ENCODE results near the gene NCBP3. TPM values are rescaled to one million over a fixed set of nuclear protein-coding genes. Genes with fewer than 3 reads are reported as not detected.

NCBP3 gene
- total RNA-seq, 1 experiment from 2014 or later, result 28.1 TPM

DNA sequence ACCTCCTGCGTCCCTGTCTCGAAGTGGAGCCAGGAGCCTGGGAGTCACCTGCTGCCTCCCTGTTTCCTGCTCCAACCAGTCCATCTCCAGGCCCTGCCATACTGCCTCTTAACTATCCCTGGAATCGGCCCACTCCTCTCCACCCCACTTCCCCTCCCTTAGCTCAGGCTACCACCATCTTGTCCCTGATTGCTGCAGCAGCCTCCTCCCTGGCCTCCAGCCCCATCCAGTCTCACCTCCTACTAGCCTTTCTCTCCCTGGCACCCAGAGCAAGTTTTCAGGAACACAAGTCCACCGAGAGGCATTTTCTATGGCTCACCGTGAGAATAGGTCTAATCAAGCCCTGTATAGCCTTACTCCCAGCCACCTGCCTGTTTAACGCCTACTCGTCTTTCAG lies 47.7 kb upstream of the NCBP3 start:
- H3K27ac ChIP-seq (ENCODE audit: low read length), result peak overlapping the region; percentile 68
- ChIA-PET POLR2A (no interaction called here), CTCF (interaction anchor here (0.7 kb wide), 1 partner anchor 155 kb away, joined by 8 read pairs; no protein-coding TSS in a partner anchor)
- no peaks in the 10 kb centered on the region for H3K27me3 ChIP-seq (ENCODE audit: control insufficient read depth, insufficient read depth, low read length)
- intact Hi-C loops (cut with micrococcal nuclease; ENCODE audit: unreplicated experiment), result no loop called here
- no peaks in the 10 kb centered on the region; the same call in 1 of the 2 replicates for H3K36me3 ChIP-seq (ENCODE audit: control insufficient read depth, insufficient read depth, low read length)
- peaks cover 36% of the 10 kb centered on the region for H3K4me1 ChIP-seq (ENCODE audit: control insufficient read depth, insufficient read depth, low read length)
- DNase-seq (ENCODE audit: low read depth, low spot score) (no peak), ATAC-seq (no peak)
- H3K9me3 ChIP-seq (ENCODE audit: control insufficient read depth, insufficient read depth, low read depth, low read length), result no peaks in the 10 kb centered on the region
- no TSS peak for BruUV-seq (replicated peaks)
- TF ChIP-seq POLR2AphosphoS5 (IDR thresholded peaks at IDR 0.05; ENCODE audit: low read depth, low read length) (no peak), TCF7L2 (IDR thresholded peaks at IDR 0.05; ENCODE audit: low read depth, low read length) (no peak), SIN3A (IDR thresholded peaks at IDR 0.05; ENCODE audit: borderline replicate concordance, insufficient read depth, low read depth, low read length) (no peak), CTCF (IDR thresholded peaks at IDR 0.05) (no peak)
- TF ChIP-seq, protein P1, sequence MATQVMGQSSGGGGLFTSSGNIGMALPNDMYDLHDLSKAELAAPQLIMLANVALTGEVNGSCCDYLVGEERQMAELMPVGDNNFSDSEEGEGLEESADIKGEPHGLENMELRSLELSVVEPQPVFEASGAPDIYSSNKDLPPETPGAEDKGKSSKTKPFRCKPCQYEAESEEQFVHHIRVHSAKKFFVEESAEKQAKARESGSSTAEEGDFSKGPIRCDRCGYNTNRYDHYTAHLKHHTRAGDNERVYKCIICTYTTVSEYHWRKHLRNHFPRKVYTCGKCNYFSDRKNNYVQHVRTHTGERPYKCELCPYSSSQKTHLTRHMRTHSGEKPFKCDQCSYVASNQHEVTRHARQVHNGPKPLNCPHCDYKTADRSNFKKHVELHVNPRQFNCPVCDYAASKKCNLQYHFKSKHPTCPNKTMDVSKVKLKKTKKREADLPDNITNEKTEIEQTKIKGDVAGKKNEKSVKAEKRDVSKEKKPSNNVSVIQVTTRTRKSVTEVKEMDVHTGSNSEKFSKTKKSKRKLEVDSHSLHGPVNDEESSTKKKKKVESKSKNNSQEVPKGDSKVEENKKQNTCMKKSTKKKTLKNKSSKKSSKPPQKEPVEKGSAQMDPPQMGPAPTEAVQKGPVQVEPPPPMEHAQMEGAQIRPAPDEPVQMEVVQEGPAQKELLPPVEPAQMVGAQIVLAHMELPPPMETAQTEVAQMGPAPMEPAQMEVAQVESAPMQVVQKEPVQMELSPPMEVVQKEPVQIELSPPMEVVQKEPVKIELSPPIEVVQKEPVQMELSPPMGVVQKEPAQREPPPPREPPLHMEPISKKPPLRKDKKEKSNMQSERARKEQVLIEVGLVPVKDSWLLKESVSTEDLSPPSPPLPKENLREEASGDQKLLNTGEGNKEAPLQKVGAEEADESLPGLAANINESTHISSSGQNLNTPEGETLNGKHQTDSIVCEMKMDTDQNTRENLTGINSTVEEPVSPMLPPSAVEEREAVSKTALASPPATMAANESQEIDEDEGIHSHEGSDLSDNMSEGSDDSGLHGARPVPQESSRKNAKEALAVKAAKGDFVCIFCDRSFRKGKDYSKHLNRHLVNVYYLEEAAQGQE (IDR thresholded peaks at IDR 0.05; ENCODE audit: insufficient read depth in 1 of 2, low read depth in 2 of 2, low read length in 1 of 2), result no peak
- no peak overlapping the region; a peak in 1 of 4 replicates for H3K4me3 ChIP-seq (ENCODE audit: low read depth in 2 of 2, low read length in 2 of 2)
- in situ Hi-C loops (cut with HindIII; ENCODE audit: low pct_unique_long_range_greater_than_20kb, low sequenced_read_pairs), result no loop called here

GRCh38 chr17:3893003-3893719 lies 47.1 kb upstream of the NCBP3 start, which contains the start of gene CAMKK1:
Gene CAMKK1, minus strand, starts transcription at chr17:3893053. Its CDS starts 7,366 bp downstream, at chr17:3885687.
- ChIA-PET POLR2A (no interaction called here), CTCF (interaction anchor here (0.7 kb wide), 1 partner anchor 154 kb away, joined by 8 read pairs; no protein-coding TSS in a partner anchor)
- BruUV-seq (replicated peaks), result no TSS peak
- peak; percentile 85 for ATAC-seq
- no peaks in the 10 kb centered on the region for H3K9me3 ChIP-seq (ENCODE audit: control insufficient read depth, insufficient read depth, low read depth, low read length)
- H3K4me3 ChIP-seq (ENCODE audit: low read depth in 2 of 2, low read length in 2 of 2), result peak within 1 kb of the TSS; percentile 53 to 56
- intact Hi-C loops (cut with micrococcal nuclease; ENCODE audit: unreplicated experiment), result no loop called here
- peak within 1 kb of the TSS; percentile 68 for H3K27ac ChIP-seq (ENCODE audit: low read length)
- TF ChIP-seq TCF7L2 (IDR thresholded peaks at IDR 0.05; ENCODE audit: low read depth, low read length) (no peak), POLR2AphosphoS5 (IDR thresholded peaks at IDR 0.05; ENCODE audit: low read depth, low read length) (no peak), CTCF (IDR thresholded peaks at IDR 0.05) (no peak)
- TF ChIP-seq, protein P1 (IDR thresholded peaks at IDR 0.05; ENCODE audit: insufficient read depth in 1 of 2, low read depth in 2 of 2, low read length in 1 of 2), result no peak
- H3K36me3 ChIP-seq (ENCODE audit: control insufficient read depth, insufficient read depth, low read length), result no peaks in the 10 kb centered on the region; the same call in 1 of the 2 replicates
- no peaks in the 10 kb centered on the region for H3K27me3 ChIP-seq (ENCODE audit: control insufficient read depth, insufficient read depth, low read length)
- H3K4me1 ChIP-seq (ENCODE audit: control insufficient read depth, insufficient read depth, low read length), result peaks cover 40% of the 10 kb centered on the region
- in situ Hi-C loops (cut with HindIII; ENCODE audit: low pct_unique_long_range_greater_than_20kb, low sequenced_read_pairs), result no loop called here
- no peak for DNase-seq (ENCODE audit: low read depth, low spot score)

Measured in Panc1 (cell line).